Stimulated activated CD8-positive, alpha-beta memory T cell treated with anti-CD3 and anti-CD28 coated beads, Interleukin-4, amount 100 ng/mL, for 24 hours (primary cell): ENCODE measurements around the gene NDUFS2.
A peak's percentile ranks its signal among the peaks of the same experiment; 100 is the strongest.
"Not testable (repeated sequence)": the region's sequence is repeated elsewhere in the genome, so short reads cannot be mapped to it uniquely, and the experiment has no call there.

ENCODE experiments used
- DNase-seq: peaks from one replicate; pipeline ENCODE4 v3.0.0-alpha.2; 2020; ENCODE audit warnings: low read depth

Gene NDUFS2

DNA sequence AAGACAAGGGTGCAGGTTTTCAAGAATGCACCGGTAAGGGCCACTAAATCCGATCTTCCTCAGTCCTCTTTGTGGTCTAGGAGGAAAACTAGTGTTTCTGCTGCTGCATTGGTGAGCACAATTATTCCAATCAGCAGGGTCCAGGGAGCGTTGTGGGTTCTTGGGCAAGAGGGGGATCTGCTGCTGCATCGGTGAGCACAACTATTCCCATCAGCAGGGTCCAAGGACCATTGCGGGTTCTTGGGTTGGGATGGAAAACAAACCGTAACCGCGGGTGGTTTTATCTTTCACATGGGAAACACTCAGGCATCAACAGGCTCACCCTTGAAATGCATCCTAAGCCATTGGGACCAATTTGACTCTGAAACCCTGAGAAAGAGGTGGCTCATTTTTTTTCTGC is 49.4 kb downstream of the NDUFS2 start:
- DNase-seq, result no peak

DNA sequence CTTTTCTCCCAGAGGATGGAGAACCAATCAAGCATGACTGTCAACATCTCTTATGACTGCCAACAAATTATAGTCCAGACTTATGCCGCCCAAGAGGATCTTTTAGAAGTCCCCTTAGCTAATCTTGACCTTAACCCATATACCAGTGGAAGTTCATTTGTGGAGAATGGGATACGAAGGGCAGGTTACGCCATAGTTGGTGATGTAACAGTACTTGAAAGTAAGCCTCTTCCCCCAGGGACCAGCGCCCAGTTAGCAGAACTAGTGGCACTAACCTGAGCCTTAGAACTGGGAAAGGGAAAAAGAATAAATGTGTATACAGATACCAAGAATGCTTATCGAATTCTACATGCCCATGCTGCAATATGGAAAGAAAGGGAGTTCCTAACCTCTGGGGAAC is 53.1 kb downstream of the NDUFS2 start:
- DNase-seq, result not testable (repeated sequence)

- not testable (repeated sequence) for DNase-seq
Measured at GRCh38 chr1:161255955-161256520, 53.9 kb downstream of the NDUFS2 start.

GRCh38 chr1:161257109-161257508 is 54.9 kb downstream of the NDUFS2 start:
- not testable (repeated sequence) for DNase-seq

DNA sequence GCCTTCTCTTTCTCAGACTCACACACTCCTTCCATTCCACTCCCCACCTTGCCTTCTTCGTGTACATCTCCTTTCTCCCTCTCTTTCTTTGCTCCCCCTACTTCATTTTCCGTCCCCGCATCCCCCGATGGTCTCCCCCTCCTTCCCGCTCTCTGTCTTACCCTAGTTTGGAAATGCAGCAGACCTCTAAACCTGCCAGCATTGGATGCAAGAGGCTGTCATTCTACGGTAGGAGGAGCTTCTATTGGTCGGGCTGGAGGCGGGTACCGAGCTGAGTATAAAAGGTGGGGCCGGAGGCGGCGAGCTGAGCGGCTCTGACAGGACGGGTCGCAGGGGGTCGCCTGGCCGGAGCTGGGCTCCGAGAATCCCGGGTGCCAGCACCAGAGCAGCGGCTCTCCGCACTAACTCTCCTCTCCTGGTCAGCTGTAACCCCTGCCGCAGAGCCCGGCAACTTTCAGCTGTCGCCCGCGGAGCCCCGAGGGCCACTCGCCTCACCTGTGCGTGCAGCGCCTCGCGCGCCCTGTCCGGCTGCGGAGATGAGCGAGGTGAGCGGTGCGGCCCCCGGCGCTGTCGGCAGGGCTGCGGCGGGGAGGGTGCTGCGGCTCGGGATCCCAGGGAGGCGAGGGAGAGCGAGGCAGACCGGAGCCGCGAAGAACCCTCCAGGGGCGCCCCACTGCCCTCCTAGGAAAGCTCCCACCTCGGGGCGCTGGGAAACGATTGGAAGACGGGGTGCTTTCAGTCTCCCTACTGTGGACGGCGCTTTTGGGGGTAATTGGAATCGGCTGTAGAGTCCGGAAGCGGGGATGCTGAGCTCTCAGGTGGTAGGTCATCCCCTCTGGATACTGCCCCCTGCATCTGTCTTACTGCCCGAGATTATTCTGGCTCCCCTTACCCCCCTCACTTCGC is 56.5 kb downstream of the NDUFS2 start, which contains the start of gene PCP4L1:
TSS of gene PCP4L1 (plus strand) at position 307 of the 906 bp plus-strand sequence. CDS start at position 537, 230 bp downstream.
- DNase-seq, result peak; percentile 22

GRCh38 chr1:161259345-161259702 is 57.2 kb downstream of the NDUFS2 start:
- no peak for DNase-seq

GRCh38 chr1:161259765-161260164 is 57.6 kb downstream of the NDUFS2 start:
- DNase-seq, result no peak

GRCh38 chr1:161260376-161261260 is 58.5 kb downstream of the NDUFS2 start:
- DNase-seq, result no peak

DNA sequence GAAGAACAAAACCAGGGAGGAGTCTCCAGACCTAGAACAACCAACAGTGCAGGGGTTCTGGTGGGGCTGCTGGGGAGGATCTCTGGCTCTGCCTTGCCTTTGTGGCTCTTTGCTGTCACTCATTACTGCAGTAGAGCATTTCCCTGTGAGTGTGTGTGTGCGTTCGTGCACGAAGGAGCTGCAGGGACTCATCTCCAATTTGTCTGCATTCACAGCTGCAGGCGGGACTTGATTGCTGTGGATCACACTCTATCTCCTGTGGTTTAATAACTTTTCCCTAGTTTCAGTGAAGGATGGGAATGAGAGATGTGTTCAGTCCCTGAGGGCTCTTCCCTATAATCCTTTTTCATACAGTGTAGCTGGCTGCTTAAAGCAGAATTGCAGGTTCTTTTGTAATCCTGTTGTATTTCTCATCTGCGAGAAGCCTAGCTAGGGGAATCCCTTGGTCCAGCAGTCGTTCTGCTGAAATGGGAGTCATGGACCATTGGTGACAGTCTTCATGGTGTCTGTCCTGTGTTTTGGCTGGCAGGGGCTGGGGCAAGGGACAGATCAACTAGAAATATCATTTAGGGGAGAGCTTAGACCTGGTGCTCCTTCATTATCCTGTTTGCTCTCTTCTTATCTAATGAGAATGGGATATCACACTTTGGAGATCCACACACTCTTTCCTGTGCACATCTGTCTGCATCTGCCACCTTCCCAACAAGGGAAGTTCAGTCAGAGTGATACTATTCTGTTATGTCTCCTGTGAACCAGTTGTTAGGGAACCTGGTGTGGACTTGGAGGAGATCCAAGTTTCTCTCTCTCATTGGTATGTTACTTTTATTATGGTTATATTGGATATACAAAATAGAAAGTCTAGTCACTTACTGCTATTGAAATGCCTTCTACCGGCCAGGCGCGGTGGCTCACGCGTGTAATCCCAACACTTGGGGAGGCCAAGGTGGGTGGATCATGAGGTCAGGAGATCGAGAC is 59.4 kb downstream of the NDUFS2 start:
- no peak for DNase-seq
